ENCODE data around the gene RASSF7. TPM values are rescaled to one million over a fixed set of nuclear protein-coding genes. Genes with fewer than 3 reads are reported as not detected.

RASSF7 gene
- total RNA-seq, 1 donor from 2014 or later, result 12.8 TPM

GRCh38 chr11:540583-541432, 20.0 kb upstream of the RASSF7 start:
- Mint-ChIP-seq H3K4me1 (peaks cover 17% of the 10 kb centered on the region), H3K36me3 (peaks cover 2% of the 10 kb centered on the region), H3K9me3 (no peaks in the 10 kb centered on the region), H3K27ac (no peak overlapping the region), H3K27me3 (ENCODE audit: insufficient read depth, low read depth) (peaks cover 4% of the 10 kb centered on the region), H3K4me3 (no peak overlapping the region)
- Histone ChIP-seq H3K4me3 (no peak overlapping the region), H3K9ac (no peak overlapping the region), H3F3A (ENCODE audit: low read depth) (peaks cover 24% of the 10 kb centered on the region), H3K36me3 (no peaks in the 10 kb centered on the region), H3K4me1 (peaks cover 15% of the 10 kb centered on the region), H3K27ac (no peak overlapping the region), H3K79me2 (ENCODE audit: low read depth) (no peaks in the 10 kb centered on the region), H3K27me3 (peaks cover 31% of the 10 kb centered on the region), H2AFZ (replicated peaks) (no peak overlapping the region), H4K20me1 (ENCODE audit: low read depth) (no peaks in the 10 kb centered on the region), H3K9me3 (ENCODE audit: low read depth) (no peaks in the 10 kb centered on the region), H3K4me2 (no peak overlapping the region)
- peak; percentile 1 for DNase-seq (ENCODE audit: low spot score)
- TF ChIP-seq EZH2phosphoT487 (IDR thresholded peaks at IDR 0.05), result no peak
- no peak for TF ChIP-seq EZH2 (IDR thresholded peaks at IDR 0.05)
- TF ChIP-seq CTCF (IDR thresholded peaks at IDR 0.05), result no peak

DNA sequence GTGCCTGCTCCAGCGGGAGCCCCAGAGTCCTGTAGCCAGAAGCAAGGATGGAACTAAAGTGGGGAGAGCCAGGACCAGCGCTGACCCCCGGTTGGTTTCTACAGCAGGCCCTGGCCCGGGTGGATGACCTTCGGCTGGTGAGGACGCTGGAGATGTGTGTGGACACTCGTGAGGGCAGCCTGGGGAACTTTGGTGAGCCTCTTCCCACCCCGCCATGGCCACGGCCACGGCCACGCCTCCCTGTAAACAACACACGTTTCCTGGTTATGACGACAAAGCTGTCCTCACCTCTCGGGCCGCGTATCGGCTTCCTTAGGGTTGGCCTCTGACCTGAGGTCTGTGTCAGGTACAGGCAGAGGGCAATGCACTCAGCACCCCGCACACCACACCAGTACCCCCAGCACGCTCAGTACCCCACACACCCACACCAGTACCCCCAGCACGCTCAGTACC, 19.3 kb upstream of the RASSF7 start:
- H3K27me3 Mint-ChIP-seq (ENCODE audit: insufficient read depth, low read depth), result peaks cover 2% of the 10 kb centered on the region
- Histone ChIP-seq H3K9me3 (ENCODE audit: low read depth) (no peaks in the 10 kb centered on the region), H3K4me1 (peaks cover 15% of the 10 kb centered on the region), H4K20me1 (ENCODE audit: low read depth) (no peaks in the 10 kb centered on the region), H3K27me3 (peaks cover 25% of the 10 kb centered on the region), H3K36me3 (no peaks in the 10 kb centered on the region), H3K79me2 (ENCODE audit: low read depth) (no peaks in the 10 kb centered on the region), H3K27ac (no peak overlapping the region), H3K4me2 (no peak overlapping the region), H2AFZ (replicated peaks) (no peak overlapping the region), H3K4me3 (no peak overlapping the region), H3F3A (ENCODE audit: low read depth) (peaks cover 18% of the 10 kb centered on the region), H3K9ac (no peak overlapping the region)
- H3K27ac Mint-ChIP-seq, result no peak overlapping the region
- peaks cover 14% of the 10 kb centered on the region for H3K4me1 Mint-ChIP-seq
- no peak for DNase-seq (ENCODE audit: low spot score)
- H3K9me3 Mint-ChIP-seq, result no peaks in the 10 kb centered on the region
- H3K36me3 Mint-ChIP-seq, result peaks cover 2% of the 10 kb centered on the region
- TF ChIP-seq EZH2phosphoT487 (IDR thresholded peaks at IDR 0.05) (no peak), EZH2 (IDR thresholded peaks at IDR 0.05) (no peak), CTCF (IDR thresholded peaks at IDR 0.05) (no peak)
- H3K4me3 Mint-ChIP-seq, result no peak overlapping the region

GRCh38 chr11:544817-545166, 16.0 kb upstream of the RASSF7 start:
- no peak for DNase-seq (ENCODE audit: low spot score)
- H3K4me3 Mint-ChIP-seq, result no peak overlapping the region
- no peak overlapping the region for H3K27ac Mint-ChIP-seq
- peaks cover 5% of the 10 kb centered on the region for H3K27me3 Mint-ChIP-seq (ENCODE audit: insufficient read depth, low read depth)
- Histone ChIP-seq H3K27me3 (no peaks in the 10 kb centered on the region), H2AFZ (replicated peaks) (no peak overlapping the region), H3K9ac (no peak overlapping the region), H3F3A (ENCODE audit: low read depth) (no peaks in the 10 kb centered on the region), H3K4me3 (no peak overlapping the region), H3K4me1 (peaks cover 8% of the 10 kb centered on the region), H3K79me2 (ENCODE audit: low read depth) (no peaks in the 10 kb centered on the region), H3K9me3 (ENCODE audit: low read depth) (no peaks in the 10 kb centered on the region), H3K36me3 (no peaks in the 10 kb centered on the region), H3K4me2 (no peak overlapping the region), H3K27ac (no peak overlapping the region), H4K20me1 (ENCODE audit: low read depth) (no peaks in the 10 kb centered on the region)
- H3K9me3 Mint-ChIP-seq, result no peaks in the 10 kb centered on the region
- peaks cover 2% of the 10 kb centered on the region for H3K36me3 Mint-ChIP-seq
- TF ChIP-seq CTCF (IDR thresholded peaks at IDR 0.05) (no peak), EZH2 (IDR thresholded peaks at IDR 0.05) (no peak), EZH2phosphoT487 (IDR thresholded peaks at IDR 0.05) (no peak)
- H3K4me1 Mint-ChIP-seq, result peaks cover 9% of the 10 kb centered on the region
